Measurements from ENCODE around the gene ANXA11. TPM values are rescaled to one million over a fixed set of nuclear protein-coding genes. Genes with fewer than 3 reads are reported as not detected.

The ANXA11 gene
- total RNA-seq, 2 donors from 2014 or later = 130 to 198 TPM

DNA sequence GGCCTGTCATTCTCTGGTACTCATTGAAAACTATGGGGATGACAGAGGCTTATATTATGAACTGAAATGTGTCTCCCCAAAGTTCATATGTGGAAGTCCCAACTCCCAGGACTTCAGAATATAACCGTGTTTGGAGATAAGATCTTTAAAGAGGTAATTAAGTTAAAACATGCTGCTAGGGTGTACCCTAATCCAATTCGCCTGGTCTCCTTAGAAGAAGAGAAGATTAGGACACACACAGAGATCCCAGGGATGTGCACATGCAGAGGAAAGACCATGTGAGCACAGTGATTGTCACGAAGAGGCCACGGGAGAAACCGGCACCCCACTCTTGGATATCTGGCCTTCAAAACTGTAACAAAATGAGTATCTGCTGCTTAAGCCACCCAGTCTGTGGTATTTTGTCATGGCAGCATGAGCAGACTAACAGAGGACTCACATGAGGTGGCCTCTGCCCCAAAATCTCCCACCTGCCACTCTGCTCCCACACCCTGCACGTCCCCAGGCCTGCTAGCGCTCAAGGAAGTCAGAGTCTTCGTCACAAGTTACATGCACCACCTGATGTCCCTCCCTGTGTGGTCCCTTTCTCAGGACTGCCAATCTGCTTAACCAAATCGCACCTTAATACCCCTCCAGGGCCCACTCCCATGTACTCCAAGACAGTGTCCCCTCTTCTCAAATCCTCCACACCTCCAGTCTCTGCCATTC is 46.0 kb downstream of the ANXA11 start:
- no peaks in the 10 kb centered on the region for H3K27me3 ChIP-seq (replicated peaks; ENCODE audit: insufficient read depth)
- H3K4me1 ChIP-seq (ENCODE audit: control insufficient read depth in 1 of 2, low read depth in 2 of 2) = peaks cover 52 to 95% of the 10 kb centered on the region in 2 donors
- no peak for ATAC-seq (ENCODE audit: insufficient number of reproducible peaks, low FRiP score, low read depth)
- H3K9me3 ChIP-seq = no peaks in the 10 kb centered on the region
- H3K27ac ChIP-seq = peak overlapping the region; percentile 63 to 91
- no peak for DNase-seq (ENCODE audit: low spot score)
- H3K36me3 ChIP-seq = peaks cover 40% of the 10 kb centered on the region
- no peak overlapping the region for H3K4me3 ChIP-seq
- TF ChIP-seq, protein P1, sequence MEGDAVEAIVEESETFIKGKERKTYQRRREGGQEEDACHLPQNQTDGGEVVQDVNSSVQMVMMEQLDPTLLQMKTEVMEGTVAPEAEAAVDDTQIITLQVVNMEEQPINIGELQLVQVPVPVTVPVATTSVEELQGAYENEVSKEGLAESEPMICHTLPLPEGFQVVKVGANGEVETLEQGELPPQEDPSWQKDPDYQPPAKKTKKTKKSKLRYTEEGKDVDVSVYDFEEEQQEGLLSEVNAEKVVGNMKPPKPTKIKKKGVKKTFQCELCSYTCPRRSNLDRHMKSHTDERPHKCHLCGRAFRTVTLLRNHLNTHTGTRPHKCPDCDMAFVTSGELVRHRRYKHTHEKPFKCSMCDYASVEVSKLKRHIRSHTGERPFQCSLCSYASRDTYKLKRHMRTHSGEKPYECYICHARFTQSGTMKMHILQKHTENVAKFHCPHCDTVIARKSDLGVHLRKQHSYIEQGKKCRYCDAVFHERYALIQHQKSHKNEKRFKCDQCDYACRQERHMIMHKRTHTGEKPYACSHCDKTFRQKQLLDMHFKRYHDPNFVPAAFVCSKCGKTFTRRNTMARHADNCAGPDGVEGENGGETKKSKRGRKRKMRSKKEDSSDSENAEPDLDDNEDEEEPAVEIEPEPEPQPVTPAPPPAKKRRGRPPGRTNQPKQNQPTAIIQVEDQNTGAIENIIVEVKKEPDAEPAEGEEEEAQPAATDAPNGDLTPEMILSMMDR (IDR thresholded peaks at IDR 0.05) = no peak

DNA sequence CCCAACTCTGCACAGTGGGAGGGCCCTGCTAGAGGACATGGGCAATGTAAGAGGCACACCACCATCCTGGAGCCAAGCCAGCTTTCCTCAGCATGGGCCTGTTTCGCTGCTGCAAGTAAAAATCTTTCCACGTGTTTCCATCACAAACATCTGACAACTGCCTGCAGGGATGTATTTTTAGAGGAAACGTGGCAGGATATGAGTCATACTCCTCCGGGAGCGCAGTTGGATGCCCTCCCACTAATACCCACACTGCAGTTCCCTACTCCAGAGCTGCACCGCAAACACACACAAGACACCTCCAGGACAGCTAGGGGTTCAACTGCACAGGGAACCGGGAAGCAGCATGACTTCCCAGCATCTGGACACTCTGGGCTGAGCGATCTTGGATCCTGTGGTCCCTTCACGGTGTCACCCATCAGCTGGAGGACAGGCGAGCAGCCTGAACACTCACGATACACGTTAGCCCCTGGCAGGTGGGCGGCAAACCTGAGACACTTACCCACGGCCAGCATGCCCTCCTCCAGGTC is 46.7 kb downstream of the ANXA11 start:
- no peak overlapping the region for H3K4me3 ChIP-seq
- DNase-seq (ENCODE audit: low spot score) = peak; percentile 83
- TF ChIP-seq, protein P1 (IDR thresholded peaks at IDR 0.05) = no peak
- H3K9me3 ChIP-seq = no peaks in the 10 kb centered on the region
- ATAC-seq (ENCODE audit: insufficient number of reproducible peaks, low FRiP score, low read depth) = peak; percentile 92
- no peaks in the 10 kb centered on the region for H3K27me3 ChIP-seq (replicated peaks; ENCODE audit: insufficient read depth)
- peaks cover 48 to 94% of the 10 kb centered on the region in 2 donors for H3K4me1 ChIP-seq (ENCODE audit: control insufficient read depth in 1 of 2, low read depth in 2 of 2)
- H3K27ac ChIP-seq = peak overlapping the region; percentile 89 to 91
- H3K36me3 ChIP-seq = peaks cover 38% of the 10 kb centered on the region

DNA sequence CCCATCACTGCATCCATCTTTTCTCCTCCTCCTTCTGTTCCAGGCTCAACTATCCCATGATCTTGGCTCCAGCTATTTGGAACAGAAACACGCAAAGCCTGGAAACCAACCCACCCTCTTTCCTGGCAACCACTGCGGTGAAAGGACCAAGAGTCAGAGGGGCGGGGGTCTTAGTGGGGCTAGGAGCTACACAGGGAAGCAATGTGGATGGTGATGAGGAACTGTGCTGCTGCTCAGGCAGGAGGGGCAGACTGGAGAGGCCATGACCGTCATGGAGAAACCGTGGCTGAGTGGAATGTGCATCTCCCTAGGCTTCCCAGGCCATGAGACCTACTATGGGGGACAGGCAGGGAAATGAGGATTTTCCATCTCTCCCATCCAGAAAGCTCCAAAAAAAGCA is 47.2 kb downstream of the ANXA11 start:
- peaks cover 47 to 89% of the 10 kb centered on the region in 2 donors for H3K4me1 ChIP-seq (ENCODE audit: control insufficient read depth in 1 of 2, low read depth in 2 of 2)
- no peak for ATAC-seq (ENCODE audit: insufficient number of reproducible peaks, low FRiP score, low read depth)
- no peaks in the 10 kb centered on the region for H3K9me3 ChIP-seq
- TF ChIP-seq, protein P1 (IDR thresholded peaks at IDR 0.05) = no peak
- H3K27me3 ChIP-seq (replicated peaks; ENCODE audit: insufficient read depth) = no peaks in the 10 kb centered on the region
- H3K4me3 ChIP-seq = no peak overlapping the region
- peaks cover 35% of the 10 kb centered on the region for H3K36me3 ChIP-seq
- no peak for DNase-seq (ENCODE audit: low spot score)
- H3K27ac ChIP-seq = peak overlapping the region; percentile 89 to 91

DNA sequence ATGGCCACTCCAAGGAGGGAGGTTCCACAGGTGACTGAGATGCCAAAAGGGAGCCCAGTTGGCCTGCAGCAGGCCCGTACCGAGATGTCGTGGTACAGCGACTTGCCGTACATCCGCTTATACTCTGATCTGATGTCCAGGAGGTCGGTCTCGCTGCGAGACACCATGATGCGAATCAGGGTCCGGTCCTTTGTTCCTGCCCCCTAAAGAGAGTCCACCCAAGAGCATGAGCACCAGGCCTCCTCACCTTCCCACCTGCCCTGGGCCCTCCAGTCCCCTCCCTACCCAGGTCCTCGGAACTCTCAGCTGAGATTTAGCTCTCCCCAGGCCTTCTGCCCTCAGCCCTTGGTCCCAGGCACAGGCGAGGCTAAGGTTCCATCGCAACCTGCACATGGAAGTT is 47.8 kb downstream of the ANXA11 start:
- Histone ChIP-seq H3K27ac (peak overlapping the region; percentile 89 to 91), H3K36me3 (peaks cover 35% of the 10 kb centered on the region), H3K27me3 (replicated peaks; ENCODE audit: insufficient read depth) (no peaks in the 10 kb centered on the region), H3K4me3 (no peak overlapping the region), H3K9me3 (no peaks in the 10 kb centered on the region), H3K4me1 (ENCODE audit: control insufficient read depth in 1 of 2, low read depth in 2 of 2) (peaks cover 47 to 85% of the 10 kb centered on the region in 2 donors)
- DNase-seq (ENCODE audit: low spot score) = no peak
- TF ChIP-seq, protein P1 (IDR thresholded peaks at IDR 0.05) = no peak
- no peak for ATAC-seq (ENCODE audit: insufficient number of reproducible peaks, low FRiP score, low read depth)

DNA sequence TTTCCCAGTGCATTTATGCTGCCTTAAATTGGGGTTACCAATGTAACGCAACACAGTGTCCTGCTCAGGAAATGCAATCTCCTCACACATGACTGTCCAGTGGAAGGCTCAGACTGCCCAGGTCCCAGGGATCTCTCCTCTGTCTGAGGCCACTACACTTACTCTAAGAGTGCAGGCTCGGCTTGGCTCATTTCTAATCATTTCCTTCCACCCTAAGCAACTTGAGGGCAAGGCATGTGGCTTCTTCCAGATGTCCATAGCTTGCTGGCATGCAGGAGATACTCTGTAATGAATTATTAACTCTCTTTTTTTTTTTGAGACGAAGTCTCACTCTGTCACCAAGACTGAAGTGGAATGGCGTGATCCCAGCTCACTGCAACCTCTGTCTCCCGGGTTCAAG is 49.1 kb downstream of the ANXA11 start:
- Histone ChIP-seq H3K27me3 (replicated peaks; ENCODE audit: insufficient read depth) (no peaks in the 10 kb centered on the region), H3K9me3 (no peaks in the 10 kb centered on the region), H3K4me1 (ENCODE audit: control insufficient read depth in 1 of 2, low read depth in 2 of 2) (peaks cover 47 to 71% of the 10 kb centered on the region in 2 donors), H3K4me3 (no peak overlapping the region), H3K27ac (peak overlapping the region; percentile 89 to 91), H3K36me3 (peaks cover 28% of the 10 kb centered on the region)
- no peak for DNase-seq (ENCODE audit: low spot score)
- ATAC-seq (ENCODE audit: insufficient number of reproducible peaks, low FRiP score, low read depth) = no peak
- TF ChIP-seq, protein P1 (IDR thresholded peaks at IDR 0.05) = no peak
